NCI-H345 (cell line): Measurements from ENCODE around the gene TOX2.

ENCODE experiments used
- DNase-seq: peaks from one replicate; lab custom pipeline; 2025; lab: John Stamatoyannopoulos, UW

The TOX2 gene

DNA sequence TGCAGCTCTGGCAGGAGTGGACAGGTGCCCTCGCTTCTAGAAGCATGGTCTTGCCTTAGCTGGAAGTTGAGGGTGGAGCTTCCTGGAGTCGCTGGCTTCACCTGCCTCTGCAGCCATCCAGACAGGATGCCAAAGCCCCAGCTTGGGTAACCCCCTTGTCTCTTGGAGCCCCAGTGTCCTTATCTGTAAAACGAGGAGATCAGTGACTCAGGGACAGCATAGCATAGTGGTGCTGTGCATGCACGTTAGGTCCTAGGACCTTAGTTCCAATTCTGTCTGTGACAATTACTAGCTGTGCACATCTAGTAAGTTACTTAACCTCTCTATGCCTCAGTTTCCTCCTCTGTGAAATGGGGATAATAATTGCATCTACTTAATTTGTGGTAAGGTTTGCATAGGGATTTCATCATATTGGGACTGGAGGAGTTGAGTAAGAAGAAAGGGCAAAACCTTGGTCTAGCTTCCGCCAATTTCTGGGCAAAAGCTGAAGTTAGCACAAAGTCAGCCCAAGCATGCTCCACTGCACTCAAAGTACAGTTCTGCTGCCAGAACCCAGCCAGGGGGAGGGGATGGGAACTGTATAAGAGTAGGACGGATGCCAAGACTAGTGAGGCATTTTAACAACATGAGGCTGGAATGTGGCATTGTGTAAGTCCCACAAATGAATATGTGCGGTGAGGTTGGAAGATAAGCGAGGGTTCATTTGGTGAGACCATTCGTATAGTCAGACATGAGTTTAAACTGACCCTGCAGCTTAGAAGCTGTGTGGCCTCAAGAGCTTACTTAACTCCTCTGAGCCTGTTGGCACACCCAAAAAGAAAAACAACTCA lies 24.5 kb downstream of the TOX2 start:
- DNase-seq = peak; percentile 16

DNA sequence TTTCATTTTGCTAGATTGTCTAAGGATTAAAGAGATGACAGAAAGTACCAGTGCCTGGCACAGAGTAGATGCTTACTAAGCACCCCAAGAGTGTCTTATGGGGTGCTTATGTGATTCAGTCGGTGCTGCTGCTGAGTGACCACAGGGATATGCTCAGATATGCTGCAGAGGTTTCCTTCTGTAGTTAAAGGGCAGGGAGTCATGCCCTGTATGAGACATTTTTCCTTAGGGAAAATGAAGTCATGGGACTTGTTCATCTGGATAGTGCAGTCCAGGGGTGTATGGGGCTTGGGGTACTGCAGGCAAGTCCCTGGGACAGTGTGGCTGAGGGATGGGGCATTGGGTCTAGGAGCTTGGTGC lies 25.1 kb downstream of the TOX2 start:
- DNase-seq = no peak

DNA sequence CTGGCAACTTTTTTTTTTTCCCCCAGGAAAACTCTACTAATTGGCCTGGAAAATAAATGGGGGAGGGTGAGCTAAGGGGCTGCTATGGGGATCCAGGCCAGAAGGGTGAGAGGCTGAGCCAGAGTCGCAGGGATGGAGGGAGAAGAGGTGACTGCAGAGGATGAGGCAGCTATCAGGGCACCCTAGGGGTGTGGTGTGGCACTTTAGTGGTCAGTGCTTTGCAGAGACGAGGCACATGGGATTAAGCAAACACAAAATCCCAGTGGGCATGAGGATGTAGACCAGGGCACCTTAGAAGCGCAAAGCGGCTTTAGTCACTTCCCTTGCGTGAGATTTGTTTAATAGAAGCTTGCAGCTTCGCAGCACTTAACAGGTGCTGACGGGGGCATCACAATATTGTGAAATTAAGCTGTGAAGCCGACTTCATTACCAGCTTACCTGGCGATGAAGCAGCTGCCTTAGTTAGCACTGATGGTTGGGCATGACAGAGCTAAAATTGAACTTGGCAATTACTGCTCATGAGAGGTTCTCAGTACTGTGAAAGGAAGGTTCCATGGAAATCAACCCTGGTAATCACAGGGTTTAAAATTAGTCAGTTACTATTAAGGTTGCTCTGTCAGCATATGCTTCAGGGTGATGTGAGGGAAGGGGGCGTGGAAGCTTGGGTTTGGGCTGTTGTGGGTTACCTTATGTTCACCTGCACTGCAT lies 26.0 kb downstream of the TOX2 start:
- DNase-seq = peak; percentile 69

DNA sequence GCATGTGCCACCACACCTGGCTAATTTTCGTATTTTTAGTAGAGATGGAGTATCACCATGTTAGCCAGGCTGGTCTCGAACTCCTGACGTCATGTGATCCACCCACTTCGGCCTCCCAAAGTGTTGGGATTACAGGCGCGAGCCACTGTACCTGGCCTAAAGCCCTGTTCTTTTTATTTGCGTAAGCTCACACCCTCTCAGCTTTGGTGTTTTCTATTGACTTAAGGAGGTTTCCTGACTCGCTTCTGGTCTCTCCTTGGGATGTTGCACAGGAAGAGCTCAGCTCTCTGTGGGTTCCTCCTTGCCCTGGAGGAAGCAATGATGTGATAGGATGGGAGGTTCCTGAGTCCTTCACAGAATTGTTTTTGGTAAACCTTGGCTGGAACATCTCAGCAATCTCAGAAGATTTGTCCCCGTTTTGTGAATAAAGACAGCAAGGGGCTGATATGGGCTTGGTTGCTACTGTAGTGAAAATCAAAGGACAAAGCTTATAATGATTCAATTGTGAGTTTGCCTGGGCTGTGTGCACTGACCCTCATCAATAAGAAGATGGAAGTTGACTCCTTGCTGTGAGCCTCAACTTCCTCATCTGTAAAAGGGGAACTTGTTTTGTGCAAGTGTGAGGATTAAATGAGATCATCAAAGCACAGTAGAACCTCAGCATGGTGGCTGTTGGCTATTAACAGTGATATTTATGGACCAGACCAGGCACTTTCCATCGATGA lies 27.0 kb downstream of the TOX2 start:
- DNase-seq = peak; percentile 30

DNA sequence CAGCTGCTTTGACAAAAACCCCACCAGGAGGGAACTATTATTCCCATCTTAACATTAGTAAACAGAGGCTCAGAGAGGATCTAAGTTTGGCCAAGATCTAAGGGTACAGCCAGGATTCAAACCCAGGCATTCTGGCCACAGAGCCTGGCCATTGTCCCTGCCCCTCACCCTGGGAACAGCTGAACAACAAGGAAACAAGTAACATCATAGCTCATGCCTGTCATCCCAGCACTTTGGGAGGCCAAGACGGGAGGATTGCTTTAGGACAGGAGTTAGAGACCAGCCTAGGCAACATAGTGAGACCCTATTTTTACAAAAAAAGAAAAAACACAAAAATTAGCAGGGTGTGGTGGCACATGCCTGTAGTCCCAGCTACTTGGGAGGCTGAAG lies 27.5 kb downstream of the TOX2 start:
- no peak for DNase-seq

DNA sequence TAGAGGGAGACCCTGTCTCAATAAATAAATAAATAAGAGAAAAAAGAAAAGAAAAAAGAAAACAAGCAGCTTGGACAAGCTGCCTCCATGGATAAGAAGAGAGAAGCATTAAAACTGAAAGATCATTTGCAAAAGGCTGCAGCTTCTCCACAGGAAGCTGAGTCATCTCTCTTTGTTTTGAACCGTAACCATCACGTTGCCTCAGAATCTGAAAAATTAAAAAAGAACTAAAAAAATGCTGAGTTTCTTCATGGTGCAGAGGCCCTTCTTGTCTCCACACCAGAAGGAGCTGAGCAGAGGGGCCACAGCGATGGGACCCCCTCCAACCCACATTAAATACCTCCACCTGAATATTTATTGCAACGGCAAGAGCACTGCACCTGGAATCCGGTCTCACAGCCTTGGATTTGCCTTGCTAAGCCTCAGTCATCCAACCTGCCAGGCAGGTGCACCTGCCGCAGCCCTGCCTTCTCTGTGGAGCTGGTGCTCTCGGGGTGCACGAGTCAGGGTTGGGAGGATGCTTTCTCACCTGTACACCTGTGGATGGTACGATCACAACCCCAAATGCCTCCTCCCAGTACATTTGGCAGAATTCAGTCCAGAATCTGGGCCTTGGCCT lies 28.1 kb downstream of the TOX2 start:
- DNase-seq = peak; percentile 71

DNA sequence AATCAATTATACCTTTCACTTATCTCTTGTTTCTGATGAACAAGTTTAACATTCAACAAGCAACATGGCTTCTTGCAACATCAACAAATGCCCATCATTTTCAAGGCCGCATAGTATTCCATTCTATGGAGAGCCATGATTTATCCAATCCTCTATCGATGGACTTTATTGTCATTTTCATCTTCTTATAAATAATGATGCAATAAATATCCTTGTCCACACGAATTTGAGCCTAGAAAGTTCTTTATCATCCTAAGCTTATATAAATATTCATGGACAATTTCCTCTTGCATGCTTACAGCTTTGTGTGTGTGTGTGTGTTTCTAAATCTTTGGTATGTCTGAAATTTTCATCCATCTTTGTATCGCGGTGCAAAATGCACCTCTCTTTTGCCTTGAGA lies 29.1 kb downstream of the TOX2 start:
- no peak for DNase-seq

DNA sequence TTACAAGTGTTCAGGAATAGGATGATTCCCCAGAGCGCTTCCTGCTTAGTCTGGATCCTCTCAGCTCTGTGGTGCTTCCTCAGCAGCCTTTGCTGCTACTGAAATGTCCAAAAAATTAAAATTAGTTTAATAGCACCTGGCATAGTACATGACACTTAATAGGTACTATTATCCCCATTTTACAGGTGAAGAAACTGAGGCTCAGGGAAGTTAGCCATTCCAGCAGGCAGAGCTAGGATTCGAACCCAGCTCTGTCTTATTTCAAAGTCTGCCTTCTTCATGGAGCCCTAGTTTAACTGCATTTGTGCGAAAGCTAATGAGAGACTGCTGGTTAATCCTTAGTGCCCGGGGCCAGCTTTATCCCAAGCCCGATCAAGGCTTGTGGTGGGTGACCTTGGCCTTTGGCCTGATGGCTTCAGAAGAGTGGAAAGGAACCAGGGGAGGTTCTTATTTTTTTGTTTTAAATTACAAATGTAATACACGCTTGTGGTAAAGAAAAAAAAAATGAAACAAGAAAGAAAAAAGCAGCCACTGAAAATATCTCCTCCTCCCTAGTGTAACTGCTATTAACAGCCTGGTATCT lies 30.1 kb downstream of the TOX2 start:
- no peak for DNase-seq

DNA sequence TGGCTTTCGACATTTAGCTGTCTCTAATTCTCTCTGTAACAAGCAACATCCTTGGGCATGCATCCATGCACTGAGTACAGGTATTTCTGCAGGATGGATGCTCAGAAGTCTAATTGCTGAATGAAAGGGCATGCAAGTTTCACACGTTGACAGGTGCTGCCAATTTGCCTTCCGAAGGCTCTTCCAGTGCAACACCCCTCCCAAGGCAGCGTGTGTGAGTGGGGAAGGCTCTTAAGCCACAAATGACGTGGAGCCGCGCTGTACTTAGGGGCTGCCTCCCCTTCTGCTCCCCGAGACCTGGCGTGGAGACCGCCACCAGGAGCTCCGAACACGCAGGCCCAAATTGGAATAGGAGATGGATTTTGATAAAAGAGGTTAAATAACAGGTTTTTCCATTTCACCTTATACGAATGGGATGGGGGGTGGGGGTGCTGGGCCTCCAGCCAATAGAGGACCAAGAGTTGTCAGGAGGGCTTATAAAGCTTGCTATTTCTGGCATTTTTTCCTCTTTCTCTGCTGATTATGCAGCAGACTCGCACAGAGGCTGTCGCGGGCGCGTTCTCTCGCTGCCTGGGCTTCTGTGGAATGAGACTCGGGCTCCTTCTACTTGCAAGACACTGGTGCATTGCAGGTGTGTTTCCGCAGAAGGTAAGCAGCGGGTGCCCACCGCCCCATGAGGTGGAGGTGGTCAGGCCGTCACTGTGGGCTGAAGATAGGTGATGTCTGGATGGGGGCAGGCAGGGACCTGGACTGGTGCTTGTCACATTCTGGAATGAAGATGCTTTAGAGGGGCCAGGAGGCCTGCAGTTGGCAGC lies 30.9 kb downstream of the TOX2 start:
- no peak for DNase-seq

DNA sequence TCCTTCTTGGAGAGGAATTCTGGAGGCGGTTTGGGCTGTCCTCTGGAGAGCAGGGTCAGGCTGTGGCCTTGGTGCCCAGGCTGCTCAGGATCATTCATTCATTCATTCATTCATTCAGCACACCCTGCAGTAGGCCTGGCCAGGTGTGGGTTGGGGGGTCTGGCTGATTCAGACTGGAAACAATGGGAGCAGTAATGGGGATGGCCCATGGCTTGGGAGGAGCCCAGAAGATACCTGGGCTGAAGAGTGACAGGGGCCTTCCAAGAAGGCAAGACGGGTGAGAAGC lies 31.5 kb downstream of the TOX2 start:
- no peak for DNase-seq

DNA sequence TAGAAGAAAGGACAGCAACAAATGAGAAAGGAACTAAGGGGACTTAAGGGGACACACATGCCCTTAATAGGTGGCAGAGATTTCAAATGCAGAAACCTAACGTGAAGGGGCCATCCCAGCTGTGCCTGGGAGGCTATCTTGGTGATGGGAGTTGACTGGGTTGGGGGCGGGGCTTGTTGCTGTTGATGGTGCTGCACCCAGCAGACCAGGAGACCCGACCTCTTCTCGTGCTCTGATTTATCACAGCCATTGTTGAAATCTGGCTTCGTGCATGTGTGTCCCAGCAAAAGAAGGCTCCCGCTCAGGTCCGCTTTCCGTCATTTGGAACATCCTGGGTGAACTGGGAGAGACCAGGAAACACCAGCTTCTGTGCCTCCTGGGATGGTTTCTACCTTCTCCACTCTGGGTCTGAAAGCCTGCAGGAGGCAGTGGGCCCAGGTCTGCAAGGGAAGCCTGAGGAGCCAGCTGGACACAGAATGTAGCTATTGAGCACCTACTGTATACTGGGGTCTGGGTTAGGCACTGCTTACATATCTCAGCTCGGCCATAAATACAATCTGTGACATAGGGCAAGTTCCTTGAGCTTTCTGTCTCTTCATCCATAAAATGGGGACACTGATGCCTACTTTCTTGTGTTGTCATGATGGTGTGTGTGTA lies 32.1 kb downstream of the TOX2 start:
- DNase-seq = no peak

DNA sequence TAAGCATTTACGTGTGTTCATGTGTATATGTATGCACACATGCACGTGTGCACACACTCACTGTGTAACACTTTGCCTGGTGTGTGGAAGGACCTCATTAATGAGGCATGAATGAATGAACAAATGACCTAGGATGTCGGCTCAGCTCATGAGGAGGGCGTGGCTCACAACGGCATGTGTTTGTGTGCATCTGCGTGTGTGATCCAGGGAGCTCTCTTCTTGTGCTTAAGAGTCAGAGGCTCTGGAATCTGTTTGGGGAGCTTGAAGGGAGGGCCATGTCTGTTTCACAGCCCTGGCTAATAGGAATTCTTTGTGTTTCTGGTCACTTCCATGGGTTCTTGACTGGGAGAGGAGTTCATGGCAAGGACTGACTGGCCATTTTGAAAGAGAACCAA lies 32.7 kb downstream of the TOX2 start:
- DNase-seq = no peak

DNA sequence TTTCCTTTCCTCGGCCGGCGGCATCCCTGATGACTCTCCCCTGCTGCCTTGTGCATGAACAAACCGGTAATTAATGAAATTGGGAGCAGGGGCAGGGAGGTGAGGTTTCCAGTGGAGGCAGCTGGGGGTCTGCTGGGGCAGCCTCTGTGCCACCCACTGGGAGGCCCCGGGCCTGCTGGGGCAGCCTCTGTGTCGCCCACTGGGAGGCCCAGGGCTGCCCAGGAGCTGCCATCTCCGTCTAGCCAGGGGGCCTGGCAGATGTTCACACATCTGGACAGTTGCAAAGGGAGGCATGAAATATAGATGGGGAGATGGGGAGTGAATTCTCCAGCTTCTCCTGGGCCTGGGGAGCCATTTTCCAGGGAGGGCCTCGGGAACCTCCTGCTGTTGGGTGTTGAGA lies 33.8 kb downstream of the TOX2 start:
- DNase-seq = peak; percentile 42

DNA sequence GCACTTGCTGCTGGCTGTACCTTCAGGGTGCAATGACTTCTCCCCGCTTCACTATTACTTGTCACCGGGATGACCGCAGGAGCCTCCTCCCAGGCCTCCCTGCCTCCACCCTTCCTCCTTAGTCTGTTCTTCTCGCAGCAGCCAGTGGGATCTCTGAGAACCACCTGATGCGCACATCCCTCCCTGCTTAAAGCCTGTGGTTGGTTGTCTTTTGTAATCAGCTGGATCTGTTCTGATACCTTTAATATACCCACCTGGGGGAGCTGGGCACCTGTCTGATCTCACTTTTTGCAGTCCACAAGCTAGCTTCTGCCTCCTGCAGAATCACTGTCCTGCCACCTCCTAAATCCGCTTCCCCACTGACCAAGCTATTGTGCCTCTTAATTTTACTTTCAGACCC lies 34.6 kb downstream of the TOX2 start:
- no peak for DNase-seq

DNA sequence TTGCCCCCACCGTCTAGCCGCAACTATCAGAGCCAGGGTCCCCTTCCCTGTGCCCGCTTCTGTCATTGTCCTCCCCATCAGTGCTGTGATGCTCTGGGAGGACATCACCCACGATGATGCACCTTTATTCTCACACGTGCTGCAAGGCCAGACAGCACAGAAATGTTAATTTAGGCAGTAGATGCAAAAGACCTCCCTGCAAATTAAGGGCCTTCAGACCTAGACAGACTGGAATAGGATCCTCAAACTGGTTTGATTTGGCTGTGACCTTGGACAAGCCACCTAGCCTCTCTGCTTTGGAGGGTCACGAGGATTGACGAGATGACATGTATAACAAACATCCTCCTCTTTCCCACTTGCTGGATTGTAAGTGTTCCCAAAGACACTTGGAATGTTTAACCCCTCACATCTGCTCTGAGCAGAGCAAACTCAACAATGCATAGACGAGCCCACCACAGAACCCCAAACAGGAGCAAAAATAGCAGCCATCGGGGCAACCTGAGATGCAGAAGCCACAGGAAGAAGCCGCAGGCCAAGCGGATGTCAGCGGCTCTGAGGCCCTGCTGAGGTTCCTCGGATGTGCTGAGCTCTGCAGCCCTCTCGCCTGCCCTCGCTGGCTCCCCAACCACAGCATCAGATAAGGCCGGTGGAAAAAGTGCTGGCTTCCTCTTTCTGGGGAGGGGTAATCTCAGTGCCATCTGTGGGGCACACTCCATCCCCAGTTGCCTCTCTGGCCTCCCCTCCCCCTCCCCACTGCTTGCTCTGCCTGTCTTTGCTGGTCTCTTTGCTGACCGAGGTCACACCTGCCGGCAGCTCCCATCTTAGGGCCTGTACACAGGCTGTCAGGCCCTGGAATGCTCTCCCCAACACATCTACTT lies 35.3 kb downstream of the TOX2 start:
- no peak for DNase-seq

DNA sequence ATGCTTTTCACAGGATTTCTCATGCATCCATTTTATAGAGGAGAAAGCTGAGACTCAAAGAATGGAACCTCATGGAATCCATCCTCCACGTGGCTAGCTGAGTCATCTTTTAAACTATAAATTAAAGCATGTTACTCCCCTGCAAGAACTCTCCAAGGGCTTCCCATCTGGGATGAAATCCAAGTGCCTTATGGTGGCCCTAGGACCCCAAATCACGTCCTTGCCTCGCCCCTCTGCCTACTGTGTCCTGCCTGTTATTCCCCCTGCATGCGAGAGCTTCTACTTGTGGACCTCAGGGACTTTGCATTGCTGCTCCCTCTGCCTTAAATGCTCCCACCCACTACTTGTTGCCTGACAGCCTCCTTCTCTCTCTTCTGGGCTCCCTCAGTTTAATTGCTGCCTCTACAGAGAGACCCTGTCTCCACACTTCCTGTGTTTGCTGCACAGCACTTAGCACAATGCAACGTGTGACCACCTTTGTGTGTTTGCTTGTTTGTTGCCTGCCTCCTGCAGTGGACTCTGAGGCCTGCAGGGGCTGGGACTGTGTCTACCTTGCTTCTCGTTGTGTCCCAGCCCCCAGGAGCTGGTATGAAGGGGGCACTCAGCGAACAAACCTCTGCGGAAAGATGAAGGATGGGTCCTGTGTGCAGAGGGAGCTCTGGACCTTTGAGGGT lies 39.4 kb downstream of the TOX2 start:
- DNase-seq = no peak

DNA sequence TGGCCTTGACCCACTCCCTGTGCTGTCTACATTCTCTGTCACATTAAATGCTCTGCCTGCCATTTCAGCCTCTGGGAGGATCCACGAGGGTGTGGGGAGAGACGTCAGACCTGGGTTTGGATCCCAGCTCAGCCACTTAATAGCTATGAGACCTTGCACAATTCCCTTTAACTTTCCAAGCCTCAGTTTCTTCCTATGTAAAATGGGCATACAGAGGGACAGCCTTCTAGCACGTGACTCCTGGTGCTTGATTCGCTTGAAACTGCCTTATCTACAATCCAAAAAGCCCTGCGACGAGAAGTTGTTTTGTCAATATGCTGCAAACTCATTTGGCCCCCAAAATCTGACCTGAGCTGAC lies 40.0 kb downstream of the TOX2 start:
- no peak for DNase-seq

DNA sequence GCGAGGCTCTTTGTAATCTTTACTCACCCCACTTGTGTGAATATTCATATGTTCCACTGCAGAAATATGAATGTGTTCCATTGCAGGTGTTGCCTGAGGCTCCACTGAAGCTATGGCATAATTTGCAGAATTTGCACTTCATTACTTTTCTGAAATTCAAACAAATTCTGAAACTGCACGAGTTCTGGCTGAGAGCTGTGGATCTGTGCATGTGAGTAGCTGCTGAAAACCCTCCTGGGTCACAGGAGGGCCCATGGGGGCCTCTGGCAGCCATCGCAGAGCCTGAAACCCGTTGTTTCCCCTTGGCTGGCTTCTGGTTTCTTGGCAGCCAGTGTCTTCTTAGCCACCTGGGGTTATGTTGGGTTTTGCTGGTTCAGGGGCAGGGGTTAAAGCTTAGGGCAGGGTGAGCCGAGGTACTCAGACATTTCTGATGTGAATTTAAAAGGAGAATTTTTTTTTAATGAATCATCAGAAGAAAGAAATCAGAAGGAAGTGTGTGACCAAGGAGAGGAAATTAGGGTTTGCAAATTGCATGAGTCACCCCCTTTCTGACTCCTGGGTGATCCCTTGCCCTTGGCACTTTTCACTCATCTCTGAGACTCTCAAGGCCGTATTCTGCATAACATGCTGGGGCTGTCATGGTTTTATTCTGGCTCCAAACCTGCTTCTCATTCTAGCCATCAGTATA lies 40.6 kb downstream of the TOX2 start:
- DNase-seq = no peak

DNA sequence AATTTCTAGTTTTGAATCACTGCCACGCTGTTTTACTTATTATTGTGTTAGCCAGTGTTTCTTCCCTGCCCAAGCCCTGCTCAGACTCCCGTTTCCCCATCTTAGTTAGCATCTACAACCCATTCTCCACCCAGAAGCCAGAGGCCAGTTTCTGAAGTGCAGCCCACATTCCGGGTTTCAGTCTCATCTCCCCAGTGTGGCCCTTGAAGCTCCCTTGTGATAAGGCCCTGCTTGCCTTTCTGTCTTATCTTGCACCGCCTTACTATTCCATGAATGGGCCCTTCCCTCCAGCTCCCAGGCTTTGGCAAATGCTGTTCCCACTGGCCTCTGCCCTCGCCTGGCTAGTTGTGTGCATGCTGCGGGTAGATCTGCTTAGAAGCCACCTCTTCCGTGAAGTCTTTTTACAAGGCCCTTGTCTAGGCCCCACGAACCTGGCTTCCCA lies 41.1 kb downstream of the TOX2 start:
- DNase-seq = no peak
